Loucy (cell line): ENCODE results near the gene UBASH3A.

Experiments used
- EZH2phosphoT487 ChIP-seq: fragments of 200-600 bp; IDR thresholded peaks from 2 replicates; pipeline ENCODE4 v1.6.1; 2018; ENCODE audit warnings: antibody characterized with exemption, mild to moderate bottlenecking, moderate library complexity, borderline replicate concordance
- TF ChIP-seq, protein P1 (sequence below): fragments of 200-600 bp; sonication (generic); conservative IDR thresholded peaks from 2 replicates; pipeline ENCODE4 v1.5.1; 2014; ENCODE audit warnings: mild to moderate bottlenecking, antibody characterized with exemption, low read length

DNA sequence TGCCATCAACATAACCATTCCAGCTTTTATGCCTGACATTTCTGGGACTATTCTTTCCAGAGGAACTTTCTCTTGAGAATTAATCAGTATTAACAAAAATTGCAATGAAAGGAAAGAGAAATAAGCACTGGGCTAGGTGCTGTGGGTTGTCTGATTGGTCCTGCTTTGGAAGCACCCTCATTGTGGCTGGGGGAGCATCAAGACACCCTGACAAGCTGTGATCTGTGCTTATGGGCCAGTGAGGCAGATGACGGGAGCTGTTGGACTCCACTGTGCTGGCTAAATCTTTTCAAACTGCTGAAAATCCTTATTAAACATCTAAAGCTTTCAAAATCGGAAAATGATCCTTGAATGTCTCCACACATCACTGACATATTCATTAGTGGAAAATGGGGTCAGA is 20.0 kb downstream of the UBASH3A start:
- TF ChIP-seq, protein P1, sequence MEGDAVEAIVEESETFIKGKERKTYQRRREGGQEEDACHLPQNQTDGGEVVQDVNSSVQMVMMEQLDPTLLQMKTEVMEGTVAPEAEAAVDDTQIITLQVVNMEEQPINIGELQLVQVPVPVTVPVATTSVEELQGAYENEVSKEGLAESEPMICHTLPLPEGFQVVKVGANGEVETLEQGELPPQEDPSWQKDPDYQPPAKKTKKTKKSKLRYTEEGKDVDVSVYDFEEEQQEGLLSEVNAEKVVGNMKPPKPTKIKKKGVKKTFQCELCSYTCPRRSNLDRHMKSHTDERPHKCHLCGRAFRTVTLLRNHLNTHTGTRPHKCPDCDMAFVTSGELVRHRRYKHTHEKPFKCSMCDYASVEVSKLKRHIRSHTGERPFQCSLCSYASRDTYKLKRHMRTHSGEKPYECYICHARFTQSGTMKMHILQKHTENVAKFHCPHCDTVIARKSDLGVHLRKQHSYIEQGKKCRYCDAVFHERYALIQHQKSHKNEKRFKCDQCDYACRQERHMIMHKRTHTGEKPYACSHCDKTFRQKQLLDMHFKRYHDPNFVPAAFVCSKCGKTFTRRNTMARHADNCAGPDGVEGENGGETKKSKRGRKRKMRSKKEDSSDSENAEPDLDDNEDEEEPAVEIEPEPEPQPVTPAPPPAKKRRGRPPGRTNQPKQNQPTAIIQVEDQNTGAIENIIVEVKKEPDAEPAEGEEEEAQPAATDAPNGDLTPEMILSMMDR = no peak
- TF ChIP-seq EZH2phosphoT487 = no peak
